D341Med (cell line): ENCODE data around the gene ZSWIM8.
A peak's percentile ranks its signal among the peaks of the same experiment; 100 is the strongest.

Source experiments
- DNase-seq: peaks from one replicate; pipeline ENCODE4 v3.0.0; 2012; ENCODE audit warnings: low spot score

Gene ZSWIM8

GRCh38 chr10:73841061-73841421, 55.6 kb downstream of the ZSWIM8 start:
- DNase-seq, result no peak

- no peak for DNase-seq
Observed at GRCh38 chr10:73841526-73842285, 56.3 kb downstream of the ZSWIM8 start.

- no peak for DNase-seq
Observed at GRCh38 chr10:73842349-73842748, 56.9 kb downstream of the ZSWIM8 start.

- no peak for DNase-seq
Observed at GRCh38 chr10:73843261-73843660, 57.9 kb downstream of the ZSWIM8 start.

- DNase-seq, result no peak
Observed at GRCh38 chr10:73847031-73847430, 61.6 kb downstream of the ZSWIM8 start.

- peak; percentile 82 for DNase-seq
Observed at GRCh38 chr10:73848821-73849489, 63.5 kb downstream of the ZSWIM8 start.

- no peak for DNase-seq
Observed at GRCh38 chr10:73850211-73850610, 64.8 kb downstream of the ZSWIM8 start.

- no peak for DNase-seq
Observed at GRCh38 chr10:73850863-73851461, 65.6 kb downstream of the ZSWIM8 start.
